ENCODE data around the gene AFF1. TPM values are rescaled to one million over a fixed set of nuclear protein-coding genes. Genes with fewer than 3 reads are reported as not detected.
"Not testable (repeated sequence)": the region's sequence is repeated elsewhere in the genome, so short reads cannot be mapped to it uniquely, and the experiment has no call there.

AFF1 gene
- total RNA-seq, 2 experiments from 2014 or later = 46.6 to 50.6 TPM

- no peak overlapping the region for H3K27ac Mint-ChIP-seq
- H3K36me3 Mint-ChIP-seq (ENCODE audit: low read depth) = peaks cover 5% of the 10 kb centered on the region
- no peak overlapping the region for H3K4me3 Mint-ChIP-seq
- H3K4me1 Mint-ChIP-seq (ENCODE audit: low read depth) = peaks cover 50% of the 10 kb centered on the region
- CTCF ChIA-PET = no interaction called here
- no peaks in the 10 kb centered on the region for H3K9me3 Mint-ChIP-seq
- no peak for DNase-seq
- H3K27me3 Mint-ChIP-seq (ENCODE audit: low read depth) = no peaks in the 10 kb centered on the region
- intact Hi-C loops (cut with micrococcal nuclease) = no loop called here
Measured at GRCh38 chr4:87025614-87026041, 90.8 kb downstream of the AFF1 start.

DNA sequence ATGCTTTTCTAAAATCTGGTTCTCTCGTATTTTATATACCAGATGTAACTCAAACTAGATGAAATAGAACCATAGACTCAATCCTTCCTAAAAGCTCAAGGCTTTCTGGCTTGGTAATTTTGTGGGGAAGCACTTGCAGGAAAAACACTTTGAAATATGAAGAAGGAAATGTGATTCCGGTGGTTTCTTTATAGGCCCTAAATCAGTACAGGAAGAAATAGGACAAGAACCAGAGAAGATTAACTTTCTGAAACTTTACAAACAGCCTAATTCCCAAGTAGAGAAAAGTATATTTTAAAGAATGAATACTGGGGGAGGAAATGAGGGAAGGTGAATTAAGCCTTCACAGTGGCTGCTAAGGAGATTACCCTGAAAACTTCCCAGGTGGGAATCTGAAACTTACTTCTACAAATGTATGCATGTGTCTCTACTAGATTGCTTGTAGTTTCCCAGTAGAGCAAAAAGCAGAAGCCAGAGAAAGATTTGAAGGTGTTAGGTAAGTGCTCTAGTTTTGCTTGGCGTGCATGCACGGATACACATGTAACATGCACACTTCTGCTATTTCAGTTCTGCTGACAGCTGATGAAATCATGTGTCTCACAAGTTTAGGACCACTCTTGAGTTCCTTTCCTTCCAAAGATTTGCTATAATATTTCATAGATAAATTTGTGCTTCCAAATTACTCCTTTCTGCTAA, 92.1 kb downstream of the AFF1 start:
- intact Hi-C loops (cut with micrococcal nuclease) = no loop called here
- H3K4me3 Mint-ChIP-seq = no peak overlapping the region
- no peaks in the 10 kb centered on the region for H3K9me3 Mint-ChIP-seq
- H3K27ac Mint-ChIP-seq = no peak overlapping the region
- CTCF ChIA-PET = no interaction called here
- H3K36me3 Mint-ChIP-seq (ENCODE audit: low read depth) = no peaks in the 10 kb centered on the region
- DNase-seq = no peak
- H3K4me1 Mint-ChIP-seq (ENCODE audit: low read depth) = peaks cover 41% of the 10 kb centered on the region
- no peaks in the 10 kb centered on the region for H3K27me3 Mint-ChIP-seq (ENCODE audit: low read depth)

DNA sequence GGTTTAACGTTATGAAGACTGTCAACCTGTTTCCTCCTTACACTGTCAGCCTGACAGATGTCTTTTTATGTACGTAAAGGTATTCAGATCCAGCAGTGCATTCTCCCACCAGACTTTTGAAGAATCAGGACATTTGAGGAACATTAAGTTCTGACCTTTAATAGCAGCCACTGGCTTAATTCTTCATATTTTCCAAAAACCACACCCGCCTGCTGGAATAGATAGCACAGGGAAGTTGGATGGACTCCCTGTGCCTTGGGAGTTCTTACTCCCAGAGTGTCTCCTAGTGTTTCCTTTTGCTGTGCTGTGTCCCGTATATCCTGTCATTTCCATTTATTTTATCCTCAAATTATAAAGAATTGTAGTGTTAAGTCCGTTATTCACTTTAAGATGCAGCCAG, 94.5 kb downstream of the AFF1 start:
- no peaks in the 10 kb centered on the region for H3K9me3 Mint-ChIP-seq
- DNase-seq = no peak
- intact Hi-C loops (cut with micrococcal nuclease) = no loop called here
- CTCF ChIA-PET = no interaction called here
- no peaks in the 10 kb centered on the region for H3K36me3 Mint-ChIP-seq (ENCODE audit: low read depth)
- H3K27ac Mint-ChIP-seq = no peak overlapping the region
- H3K4me3 Mint-ChIP-seq = no peak overlapping the region
- peaks cover 36% of the 10 kb centered on the region for H3K4me1 Mint-ChIP-seq (ENCODE audit: low read depth)
- H3K27me3 Mint-ChIP-seq (ENCODE audit: low read depth) = no peaks in the 10 kb centered on the region

DNA sequence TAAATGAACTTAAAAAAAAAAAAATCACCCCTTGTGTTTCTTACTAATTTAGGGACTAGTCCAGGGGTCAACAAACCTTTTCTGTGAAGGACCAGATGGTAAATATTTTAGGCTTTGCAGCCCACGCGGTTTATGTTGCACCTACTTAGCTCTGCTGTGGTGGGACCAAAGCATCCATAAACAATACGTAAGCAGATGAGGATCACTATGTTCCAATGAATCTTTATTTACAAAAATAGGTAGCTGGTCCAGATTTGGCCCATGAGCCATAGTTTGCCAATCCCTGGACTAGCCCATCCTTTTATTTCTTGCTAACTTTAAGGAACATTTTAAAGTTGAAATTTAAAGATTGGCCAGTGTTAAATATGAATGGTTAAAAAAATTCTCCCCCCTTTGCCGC, 95.3 kb downstream of the AFF1 start:
- intact Hi-C loops (cut with micrococcal nuclease) = no loop called here
- no peak for DNase-seq
- Mint-ChIP-seq H3K36me3 (ENCODE audit: low read depth) (no peaks in the 10 kb centered on the region), H3K27ac (no peak overlapping the region), H3K4me1 (ENCODE audit: low read depth) (peaks cover 39% of the 10 kb centered on the region), H3K27me3 (ENCODE audit: low read depth) (no peaks in the 10 kb centered on the region), H3K4me3 (no peak overlapping the region), H3K9me3 (no peaks in the 10 kb centered on the region)
- CTCF ChIA-PET = interaction anchor here (0.6 to 1.2 kb wide), 2 partner anchors 14 to 20 kb away, joined by 3 read pairs; no protein-coding TSS in a partner anchor

GRCh38 chr4:87030755-87031441, 96.1 kb downstream of the AFF1 start:
- CTCF ChIA-PET = interaction anchor here (1.2 to 1.3 kb wide), 2 partner anchors 13 to 108 kb away, joined by 3 read pairs; no protein-coding TSS in a partner anchor
- no peaks in the 10 kb centered on the region for H3K27me3 Mint-ChIP-seq (ENCODE audit: low read depth)

DNA sequence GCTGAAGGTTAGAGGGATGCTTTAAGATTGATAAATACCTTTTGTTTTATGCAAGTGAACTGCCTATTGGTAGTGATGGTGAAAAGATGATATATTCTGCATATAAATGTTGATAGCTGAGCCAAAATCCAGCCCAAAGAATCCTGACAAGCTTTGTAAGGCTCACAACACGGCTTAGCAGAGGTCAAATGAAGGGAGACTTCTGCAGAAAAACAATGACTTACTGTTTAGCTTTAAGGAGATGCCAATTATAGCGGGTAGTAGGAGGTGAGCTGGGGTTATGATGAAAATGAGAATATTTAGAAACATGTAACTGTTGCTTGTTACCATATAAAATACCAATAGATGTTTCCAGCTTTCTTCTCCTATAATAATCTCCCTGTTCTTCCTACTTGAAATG, 97.1 kb downstream of the AFF1 start:
- Mint-ChIP-seq H3K27ac (no peak overlapping the region), H3K36me3 (ENCODE audit: low read depth) (no peaks in the 10 kb centered on the region), H3K4me3 (no peak overlapping the region), H3K9me3 (no peaks in the 10 kb centered on the region), H3K27me3 (ENCODE audit: low read depth) (no peaks in the 10 kb centered on the region), H3K4me1 (ENCODE audit: low read depth) (peaks cover 34% of the 10 kb centered on the region)
- no peak for DNase-seq
- intact Hi-C loops (cut with micrococcal nuclease) = no loop called here
- CTCF ChIA-PET = interaction anchor here (0.7 to 1.3 kb wide), 2 partner anchors 61 to 109 kb away, joined by 3 to 4 read pairs; no protein-coding TSS in a partner anchor

More at GRCh38 chr4:87030755-87031441, 96.1 kb downstream of the AFF1 start:
- Mint-ChIP-seq H3K9me3 (no peaks in the 10 kb centered on the region), H3K27ac (no peak overlapping the region), H3K36me3 (ENCODE audit: low read depth) (no peaks in the 10 kb centered on the region), H3K4me1 (ENCODE audit: low read depth) (peaks cover 34% of the 10 kb centered on the region), H3K4me3 (no peak overlapping the region)
- intact Hi-C loops (cut with micrococcal nuclease) = no loop called here
- DNase-seq = no peak

GRCh38 chr4:87032884-87033533, 98.2 kb downstream of the AFF1 start:
- Mint-ChIP-seq H3K4me1 (ENCODE audit: low read depth) (peaks cover 40% of the 10 kb centered on the region), H3K36me3 (ENCODE audit: low read depth) (no peaks in the 10 kb centered on the region), H3K9me3 (no peaks in the 10 kb centered on the region), H3K27me3 (ENCODE audit: low read depth) (no peaks in the 10 kb centered on the region), H3K4me3 (no peak overlapping the region), H3K27ac (no peak overlapping the region)
- DNase-seq = no peak
- intact Hi-C loops (cut with micrococcal nuclease) = no loop called here
- CTCF ChIA-PET = no interaction called here

GRCh38 chr4:87033902-87034301, 99.1 kb downstream of the AFF1 start:
- H3K36me3 Mint-ChIP-seq (ENCODE audit: low read depth) = no peaks in the 10 kb centered on the region

DNA sequence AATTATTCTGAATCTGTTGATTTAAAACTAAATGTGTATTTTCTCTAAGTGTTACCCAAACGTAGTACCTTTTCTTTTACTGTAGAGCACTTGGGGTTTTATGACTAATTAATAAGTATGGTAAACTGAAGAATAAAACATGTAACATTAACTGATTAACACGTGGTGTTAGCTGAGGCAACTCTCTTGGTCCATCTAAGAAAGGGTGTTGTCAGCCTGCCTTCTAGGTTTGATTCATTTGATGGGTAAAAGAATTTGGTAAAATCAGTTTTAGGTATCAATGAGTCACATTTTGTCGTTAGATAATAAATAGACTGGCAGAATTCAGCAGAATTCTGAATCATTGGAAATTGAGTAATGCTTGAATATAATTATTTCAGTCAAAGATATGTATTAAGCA, 99.7 kb downstream of the AFF1 start:
- CTCF ChIA-PET = interaction anchor here (0.6 kb wide), 2 partner anchors 89 to 111 kb away, joined by 4 read pairs; no protein-coding TSS in a partner anchor
- Mint-ChIP-seq H3K4me3 (no peak overlapping the region), H3K9me3 (no peaks in the 10 kb centered on the region), H3K27me3 (ENCODE audit: low read depth) (no peaks in the 10 kb centered on the region), H3K27ac (no peak overlapping the region), H3K4me1 (ENCODE audit: low read depth) (peaks cover 37% of the 10 kb centered on the region), H3K36me3 (ENCODE audit: low read depth) (no peaks in the 10 kb centered on the region)
- DNase-seq = no peak
- intact Hi-C loops (cut with micrococcal nuclease) = no loop called here

More at GRCh38 chr4:87033902-87034301, 99.1 kb downstream of the AFF1 start:
- Mint-ChIP-seq H3K27ac (no peak overlapping the region), H3K4me3 (no peak overlapping the region), H3K9me3 (no peaks in the 10 kb centered on the region), H3K27me3 (ENCODE audit: low read depth) (no peaks in the 10 kb centered on the region), H3K4me1 (ENCODE audit: low read depth) (peaks cover 38% of the 10 kb centered on the region)
- DNase-seq = no peak
- CTCF ChIA-PET = no interaction called here
- intact Hi-C loops (cut with micrococcal nuclease) = no loop called here

GRCh38 chr4:87035881-87036509, 101.2 kb downstream of the AFF1 start:
- intact Hi-C loops (cut with micrococcal nuclease) = no loop called here
- H3K9me3 Mint-ChIP-seq = no peaks in the 10 kb centered on the region
- H3K36me3 Mint-ChIP-seq (ENCODE audit: low read depth) = peaks cover 1% of the 10 kb centered on the region
- DNase-seq = no peak
- CTCF ChIA-PET = interaction anchor here (0.6 to 1.1 kb wide), 2 partner anchors 49 to 114 kb away, joined by 4 read pairs; no protein-coding TSS in a partner anchor
- H3K4me3 Mint-ChIP-seq = no peak overlapping the region
- H3K27ac Mint-ChIP-seq = no peak overlapping the region
- H3K27me3 Mint-ChIP-seq (ENCODE audit: low read depth) = no peaks in the 10 kb centered on the region
- H3K4me1 Mint-ChIP-seq (ENCODE audit: low read depth) = peaks cover 39% of the 10 kb centered on the region

DNA sequence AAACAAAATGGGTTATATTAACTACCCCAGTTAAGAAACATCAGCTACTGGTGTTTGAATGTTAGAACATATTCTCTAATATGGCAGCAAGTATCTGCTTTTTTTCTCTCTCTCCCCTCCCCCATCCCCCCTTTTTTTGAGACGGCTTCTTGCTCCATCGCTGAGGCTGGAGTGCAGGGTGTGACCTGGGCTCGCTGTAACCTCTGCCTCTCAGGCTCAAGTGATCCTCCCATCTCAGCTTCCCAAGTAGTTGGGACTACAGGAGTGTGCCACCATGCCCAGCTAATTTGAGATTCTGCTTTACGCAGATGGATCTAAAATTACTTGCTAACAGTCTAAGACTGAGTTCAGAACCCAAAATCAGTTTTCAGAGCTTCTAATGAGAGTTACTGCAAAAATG, 101.9 kb downstream of the AFF1 start:
- intact Hi-C loops (cut with micrococcal nuclease) = no loop called here
- H3K9me3 Mint-ChIP-seq = no peaks in the 10 kb centered on the region

GRCh38 chr4:87037171-87037570, 102.4 kb downstream of the AFF1 start:
- H3K27ac Mint-ChIP-seq; H3K36me3 Mint-ChIP-seq (ENCODE audit: low read depth); H3K27me3 Mint-ChIP-seq (ENCODE audit: low read depth); H3K4me3 Mint-ChIP-seq; DNase-seq; intact Hi-C loops (cut with micrococcal nuclease); CTCF ChIA-PET; H3K9me3 Mint-ChIP-seq: not testable (repeated sequence)
- H3K4me1 Mint-ChIP-seq (ENCODE audit: low read depth) = peaks cover 50% of the 10 kb centered on the region

More for the DNA sequence above, 101.9 kb downstream of the AFF1 start:
- CTCF ChIA-PET = interaction anchor here (1.1 kb wide), 1 partner anchor 114 kb away, joined by 4 read pairs; no protein-coding TSS in a partner anchor
- no peak for DNase-seq
- H3K4me3 Mint-ChIP-seq = no peak overlapping the region
- no peaks in the 10 kb centered on the region for H3K27me3 Mint-ChIP-seq (ENCODE audit: low read depth)
- H3K27ac Mint-ChIP-seq = no peak overlapping the region
- H3K4me1 Mint-ChIP-seq (ENCODE audit: low read depth) = peaks cover 46% of the 10 kb centered on the region
- H3K36me3 Mint-ChIP-seq (ENCODE audit: low read depth) = peaks cover 1% of the 10 kb centered on the region

Data from activated naive CD4-positive, alpha-beta T cell treated with anti-CD3 and anti-CD28 coated beads for 36 hours (primary cell).